HG02852 (cell line): Measurements from ENCODE around the gene CR1L.
"Not testable (repeated sequence)": the region's sequence is repeated elsewhere in the genome, so short reads cannot be mapped to it uniquely, and the experiment has no call there.

Source experiments
- ATAC-seq: cut with Tn5 transposase; IDR thresholded peaks from one replicate; pipeline ENCODE4 v1.9.1; 2021; ENCODE audit warnings: mild to moderate bottlenecking, moderate library complexity; ENCODE audit not compliant: unreplicated experiment

CR1L gene

GRCh38 chr1:207644852-207645634 is at the start of gene CR1L:
Gene CR1L, plus strand, starts transcription at chr1:207645133. Its CDS starts 101 bp downstream, at chr1:207645234.
- peak; percentile 99 for ATAC-seq

GRCh38 chr1:207603777-207604176 is 41.2 kb upstream of the CR1L start:
- no peak for ATAC-seq

- no peak for ATAC-seq
These were observed 39.2 kb upstream of the CR1L start for GRCh38 chr1:207605444-207606361.

- ATAC-seq = no peak
These were observed 38.6 kb upstream of the CR1L start for GRCh38 chr1:207606362-207606755.

GRCh38 chr1:207612762-207613161 is 32.2 kb upstream of the CR1L start:
- no peak for ATAC-seq

- ATAC-seq = peak; percentile 90
These were observed 24.9 kb upstream of the CR1L start for GRCh38 chr1:207619871-207620542.

GRCh38 chr1:207620543-207620893 is 24.4 kb upstream of the CR1L start:
- ATAC-seq = no peak

- ATAC-seq = not testable (repeated sequence)
These were observed 19.3 kb upstream of the CR1L start for GRCh38 chr1:207625504-207626071.

- no peak for ATAC-seq
These were observed 18.0 kb upstream of the CR1L start for GRCh38 chr1:207626972-207627337.

GRCh38 chr1:207627496-207627895 is 17.4 kb upstream of the CR1L start:
- ATAC-seq = no peak

- ATAC-seq = no peak
These were observed 16.2 kb upstream of the CR1L start for GRCh38 chr1:207628776-207629175.

GRCh38 chr1:207631137-207631536 is 13.8 kb upstream of the CR1L start:
- ATAC-seq = no peak

- ATAC-seq = no peak
These were observed 11.7 kb upstream of the CR1L start for GRCh38 chr1:207633226-207633625.

- ATAC-seq = not testable (repeated sequence)
These were observed 11.1 kb upstream of the CR1L start for GRCh38 chr1:207633699-207634289.

GRCh38 chr1:207634293-207634692 is 10.6 kb upstream of the CR1L start:
- ATAC-seq = not testable (repeated sequence)

- ATAC-seq = not testable (repeated sequence)
These were observed 9.3 kb upstream of the CR1L start for GRCh38 chr1:207635569-207636186.

- ATAC-seq = not testable (repeated sequence)
These were observed 6.3 kb upstream of the CR1L start for GRCh38 chr1:207638487-207639145.

GRCh38 chr1:207639362-207639761 is 5.6 kb upstream of the CR1L start:
- ATAC-seq = not testable (repeated sequence)

GRCh38 chr1:207644166-207644851 is 624 bp upstream of the CR1L start:
- ATAC-seq = no peak
